HG02610 (cell line): Measurements from ENCODE around the gene ITPR2.

Experiments used
- ATAC-seq: cut with Tn5 transposase; IDR thresholded peaks from one replicate; pipeline ENCODE4 v1.9.1; 2021; ENCODE audit warnings: mild to moderate bottlenecking, moderate library complexity; ENCODE audit not compliant: unreplicated experiment

Gene ITPR2

DNA sequence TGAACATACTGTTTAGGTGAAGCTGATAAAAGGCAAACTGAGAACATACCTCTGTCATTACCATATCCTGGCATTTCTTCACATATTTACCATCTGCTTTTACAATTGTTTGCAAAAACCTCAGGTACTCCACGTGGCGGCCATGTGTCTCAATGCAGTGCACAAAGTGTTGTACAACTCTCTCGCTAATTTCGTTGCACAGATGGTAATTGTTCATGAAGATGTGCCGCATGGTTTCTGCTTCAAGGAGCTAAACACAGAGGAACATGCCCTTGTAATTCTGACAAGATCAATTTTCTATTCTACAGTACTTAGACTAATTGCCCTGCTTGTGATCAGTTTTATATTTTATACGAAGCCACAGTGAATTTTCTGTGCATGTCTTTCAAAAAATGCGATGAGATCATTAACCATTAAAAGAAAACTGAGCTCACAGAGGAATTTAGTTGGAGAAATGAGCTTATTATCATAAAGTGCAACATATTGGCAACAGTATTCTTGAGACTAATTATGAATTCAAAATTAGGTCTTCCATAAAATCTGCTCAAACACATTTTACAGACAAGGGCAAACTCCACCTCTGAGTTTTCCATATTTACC lies 233.8 kb downstream of the ITPR2 start:
- ATAC-seq: no peak

DNA sequence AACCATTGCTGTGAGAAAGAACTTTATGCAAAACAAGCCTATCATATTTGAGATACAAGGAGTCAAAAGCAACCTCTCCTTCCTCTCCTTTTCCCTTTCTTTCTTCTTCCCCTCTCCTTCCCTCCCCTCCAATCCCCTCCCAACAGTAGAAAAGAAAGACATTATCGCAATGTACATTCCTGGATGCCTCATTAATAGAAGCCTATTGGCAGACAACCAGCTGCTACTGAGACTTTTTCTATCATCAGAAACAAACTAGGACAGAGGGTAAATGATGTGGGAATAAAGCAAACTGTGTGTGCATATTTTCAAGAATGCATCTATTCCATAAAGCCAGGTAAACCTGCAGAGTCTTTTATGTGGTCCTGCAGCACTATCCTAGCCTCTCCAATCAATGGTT lies 237.2 kb downstream of the ITPR2 start:
- ATAC-seq: no peak

DNA sequence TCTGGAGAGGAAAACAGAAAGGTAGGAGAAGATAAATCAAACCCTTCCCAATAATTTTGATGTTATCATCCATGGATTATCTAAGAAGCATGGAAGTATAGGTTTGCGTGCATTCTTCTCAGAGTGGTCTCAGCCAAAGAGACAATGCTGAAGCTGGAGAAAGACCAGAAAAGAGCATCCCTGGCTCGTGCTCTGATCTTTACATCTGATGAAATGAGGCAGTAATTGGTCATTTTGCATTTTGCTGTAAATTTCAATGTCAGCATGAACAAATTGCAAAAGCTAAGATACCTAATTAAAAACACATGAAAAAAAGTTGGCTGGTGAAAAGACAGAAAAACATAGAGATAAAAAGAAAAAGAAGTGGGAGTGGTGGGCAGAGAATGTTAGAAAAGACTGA lies 252.4 kb downstream of the ITPR2 start:
- ATAC-seq: no peak

DNA sequence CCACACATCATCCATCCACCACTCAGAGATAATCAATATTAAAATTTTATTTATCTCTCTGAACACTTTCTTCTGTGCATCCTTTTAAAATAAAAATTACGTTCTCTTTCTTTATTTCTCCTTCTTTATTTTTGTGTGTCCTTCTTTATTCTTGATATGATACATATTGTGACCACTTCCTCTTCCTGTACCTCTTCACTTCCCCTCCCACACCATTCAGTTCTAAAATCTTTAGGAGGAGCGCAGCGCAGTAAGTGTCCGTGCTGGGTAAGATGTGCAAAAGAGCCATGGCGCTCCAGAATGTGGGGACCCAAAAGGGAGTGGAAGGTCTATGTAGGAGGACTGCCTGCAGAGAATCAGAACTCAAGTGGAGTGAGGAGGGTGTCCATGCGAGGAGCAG lies 256.7 kb downstream of the ITPR2 start:
- no peak for ATAC-seq

DNA sequence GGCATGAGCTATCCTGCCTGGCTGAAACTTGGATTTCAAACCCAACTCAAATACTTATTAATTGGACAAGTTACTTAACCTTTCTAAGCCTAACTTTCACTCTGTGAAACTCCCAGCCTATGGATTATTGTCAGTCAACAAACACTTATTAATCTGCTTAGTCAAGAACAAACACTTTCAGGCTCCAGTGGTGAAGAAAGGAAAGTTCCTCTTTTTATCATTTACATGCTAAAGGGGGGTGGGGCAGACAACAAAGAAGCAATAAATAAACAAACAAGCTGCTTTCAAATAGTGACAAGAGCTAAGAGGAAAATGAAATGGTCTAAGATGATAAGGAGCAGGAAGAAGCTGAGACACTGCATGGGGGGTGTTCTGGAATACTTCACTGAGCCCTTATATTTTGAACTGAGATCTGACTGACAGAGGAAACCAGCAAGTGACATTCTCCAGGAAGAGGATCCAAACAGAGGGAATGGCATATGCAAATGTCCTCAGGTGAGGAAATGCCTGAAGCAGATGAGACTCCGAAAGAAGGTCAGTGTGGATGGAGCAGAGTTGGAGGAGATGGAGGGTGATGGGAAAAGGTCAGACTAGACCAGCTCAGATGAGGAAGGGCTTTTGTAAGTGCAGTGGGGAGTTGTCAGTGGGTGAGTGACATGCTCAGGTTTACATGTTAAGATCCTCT lies 259.6 kb downstream of the ITPR2 start:
- ATAC-seq: no peak

DNA sequence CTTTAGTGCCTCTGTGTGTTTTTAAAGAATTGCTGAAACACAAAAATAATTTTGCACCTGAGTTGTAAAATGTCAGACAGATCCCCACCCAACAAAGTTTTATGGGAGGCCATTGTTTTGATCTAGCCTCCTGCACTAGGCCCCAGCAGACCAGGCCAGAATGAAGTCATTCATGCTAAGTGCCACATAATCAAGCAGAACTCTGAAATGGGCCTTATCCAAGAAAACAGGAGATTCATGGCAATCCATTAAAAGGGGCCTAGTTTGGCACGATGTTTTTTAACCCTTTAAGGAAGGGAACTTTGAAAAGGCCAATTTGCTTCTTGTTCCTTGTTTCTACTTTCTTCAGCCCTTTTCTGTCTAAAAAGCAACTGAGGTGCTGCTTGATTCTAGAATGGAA lies 260.9 kb downstream of the ITPR2 start:
- no peak for ATAC-seq

DNA sequence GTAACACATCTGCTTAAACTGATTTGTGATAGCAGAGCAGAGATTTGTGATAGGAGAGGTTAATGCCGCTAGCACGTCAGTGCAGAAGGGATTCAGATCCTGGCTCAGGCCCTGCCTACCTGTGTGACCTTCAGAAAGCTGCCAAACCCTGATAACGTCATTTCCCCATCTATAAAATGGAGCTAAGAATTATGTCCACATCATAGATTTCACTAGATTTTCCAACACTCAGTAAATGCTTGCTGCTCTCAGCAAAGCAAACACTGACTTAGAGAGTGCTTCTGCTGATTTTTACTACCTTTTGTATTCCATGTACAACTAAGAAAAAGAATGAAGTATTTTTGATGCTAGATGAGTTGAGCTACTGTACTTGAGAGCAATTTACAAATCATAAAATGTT lies 261.4 kb downstream of the ITPR2 start:
- no peak for ATAC-seq

DNA sequence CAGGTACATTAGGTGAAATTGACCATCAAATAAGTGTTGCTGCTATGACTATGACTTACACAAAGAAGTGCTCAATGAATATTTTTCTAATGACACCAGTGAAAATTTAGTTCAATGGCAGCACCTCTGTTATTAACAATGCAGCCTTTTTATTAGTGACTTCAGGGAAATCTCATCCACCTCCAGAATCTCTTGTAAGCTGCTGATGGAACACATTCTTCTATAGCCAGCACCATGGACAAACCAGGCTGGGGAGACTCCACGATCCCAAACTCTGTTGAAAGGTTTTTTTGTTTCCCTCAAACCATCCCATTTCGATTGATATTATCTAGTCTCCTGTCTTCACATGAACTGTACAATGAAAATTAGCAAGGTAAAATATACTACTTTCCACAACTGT lies 265.9 kb downstream of the ITPR2 start:
- ATAC-seq: no peak

DNA sequence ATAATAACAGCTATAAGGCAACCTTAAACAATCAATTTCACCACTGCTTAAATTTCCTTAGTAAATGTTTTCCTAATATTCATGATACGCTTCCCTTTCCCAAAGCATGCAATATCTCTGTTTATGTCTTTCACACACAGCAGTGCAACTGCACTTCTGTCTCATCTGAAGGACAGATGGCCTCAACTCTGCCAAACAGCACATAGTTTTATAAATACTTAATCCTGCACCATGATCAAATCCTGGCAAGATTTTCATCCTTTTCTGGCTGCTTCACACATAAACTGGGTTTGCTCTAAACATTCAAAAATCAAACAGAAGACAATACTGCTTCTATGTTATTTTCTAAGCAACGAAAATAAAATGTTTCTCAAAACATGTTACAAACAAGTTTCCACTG lies 266.3 kb downstream of the ITPR2 start:
- no peak for ATAC-seq

DNA sequence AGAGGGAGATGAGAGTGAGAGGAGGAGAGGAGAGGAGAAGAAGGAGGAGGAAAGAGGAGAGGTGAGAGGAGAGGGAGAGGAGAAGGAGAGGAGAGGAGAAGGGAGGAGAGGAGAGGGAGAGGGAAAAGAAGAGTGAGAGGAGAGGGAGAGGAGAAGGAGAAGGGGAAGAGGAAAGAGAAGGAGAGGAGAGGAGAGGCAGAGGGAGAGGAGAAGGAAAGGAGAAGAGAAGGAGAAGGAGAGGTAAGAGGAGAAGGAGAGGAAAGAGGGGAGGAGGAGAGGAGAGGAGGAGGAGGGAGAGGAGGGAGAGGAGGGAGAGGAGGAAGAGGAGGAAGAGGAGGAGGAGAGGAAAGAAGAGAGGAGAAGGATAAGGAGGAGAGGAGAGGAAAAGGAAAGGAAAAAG lies 266.8 kb downstream of the ITPR2 start:
- no peak for ATAC-seq

DNA sequence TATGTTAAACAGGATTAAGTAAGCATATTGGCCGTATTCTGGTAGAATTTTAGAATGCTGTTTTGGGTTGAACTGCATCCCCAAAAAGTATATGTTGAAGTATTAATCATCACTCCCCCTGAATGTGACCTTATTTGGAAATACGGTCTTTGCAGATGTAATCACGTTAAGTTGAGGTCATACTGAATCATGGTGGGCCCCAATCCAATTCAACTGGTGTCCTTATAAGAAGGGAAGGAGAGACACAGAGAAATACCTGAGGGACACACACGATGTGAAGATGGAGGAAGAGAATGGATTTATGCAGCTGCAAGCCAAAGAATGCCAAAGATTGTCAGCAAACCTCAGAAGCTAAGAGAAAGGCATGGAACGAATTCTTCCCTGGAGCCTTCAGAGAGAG lies 268.6 kb downstream of the ITPR2 start:
- ATAC-seq: no peak

DNA sequence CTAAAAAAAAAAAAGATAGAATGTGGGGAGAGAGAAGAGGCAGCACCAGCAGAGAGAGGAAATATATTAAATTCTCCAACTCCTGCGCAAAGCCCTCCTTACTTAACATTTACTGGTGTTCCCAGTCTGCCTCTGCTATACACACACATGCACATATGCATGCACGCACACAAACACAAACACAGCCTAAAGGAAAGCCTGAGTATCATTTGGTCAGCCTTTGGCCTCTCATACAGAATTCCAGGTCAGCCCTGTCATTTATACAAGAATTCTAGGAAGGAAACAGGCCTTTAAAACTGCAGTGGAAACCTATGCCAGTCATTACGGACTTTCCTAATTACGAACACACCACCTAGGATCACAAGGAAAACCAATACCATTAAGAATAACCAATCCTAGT lies 269.4 kb downstream of the ITPR2 start:
- no peak for ATAC-seq

DNA sequence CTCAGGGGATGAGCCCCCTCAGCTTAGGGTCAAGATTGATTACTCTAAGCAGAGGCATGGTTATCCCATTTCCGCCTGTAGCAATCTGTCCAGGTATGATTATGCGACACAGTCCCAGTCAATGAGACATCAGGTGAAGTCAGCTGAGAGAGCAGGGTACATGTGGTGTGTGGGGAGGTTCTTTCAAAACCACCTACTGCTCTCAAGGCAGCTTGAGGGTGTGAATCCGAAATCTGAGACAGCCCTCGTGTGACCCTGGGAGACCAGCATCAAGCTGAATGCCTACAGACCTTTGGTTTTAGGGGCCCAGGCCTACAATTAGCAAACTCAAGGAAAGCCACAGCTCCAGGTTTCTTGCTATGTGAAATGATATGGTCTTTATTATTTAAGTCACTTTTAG lies 275.7 kb downstream of the ITPR2 start:
- ATAC-seq: no peak

DNA sequence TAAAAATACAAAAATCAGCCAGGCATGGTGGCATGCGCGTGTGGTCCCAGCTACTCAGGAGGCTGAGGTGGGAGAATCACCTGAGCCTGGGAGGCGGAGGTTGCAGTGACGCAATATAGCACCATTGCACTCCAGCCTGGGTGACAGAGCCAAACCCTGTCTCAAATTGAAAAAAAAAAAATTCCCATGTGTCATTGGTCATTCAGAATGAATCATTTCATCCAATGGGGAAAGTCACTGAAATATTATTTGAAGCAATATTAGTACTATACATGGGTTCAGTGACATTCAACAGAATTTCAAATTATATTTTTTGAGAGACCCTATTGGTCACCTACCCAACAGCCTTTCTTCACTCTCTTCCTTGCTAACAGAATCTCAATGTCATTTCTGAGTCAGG lies 276.1 kb downstream of the ITPR2 start:
- ATAC-seq: no peak

DNA sequence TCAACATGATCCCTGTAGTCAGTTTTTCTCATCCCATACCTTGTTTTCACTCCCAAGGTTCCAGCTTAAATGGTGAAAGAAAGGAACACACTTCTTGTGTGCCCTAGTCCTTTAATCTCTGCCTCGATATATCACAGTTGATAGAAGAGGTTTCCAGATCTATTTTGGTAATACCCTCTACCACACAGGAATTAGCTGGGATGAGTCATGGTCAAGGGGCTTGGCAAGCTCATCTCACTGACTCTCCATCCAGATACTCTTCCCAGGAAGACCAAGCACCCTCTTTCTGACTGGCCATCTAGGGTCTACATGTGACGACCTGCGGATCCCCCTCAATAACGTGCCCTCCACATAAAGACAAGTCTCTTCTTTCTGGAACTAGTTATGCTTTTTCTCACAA lies 277.9 kb downstream of the ITPR2 start:
- ATAC-seq: no peak

DNA sequence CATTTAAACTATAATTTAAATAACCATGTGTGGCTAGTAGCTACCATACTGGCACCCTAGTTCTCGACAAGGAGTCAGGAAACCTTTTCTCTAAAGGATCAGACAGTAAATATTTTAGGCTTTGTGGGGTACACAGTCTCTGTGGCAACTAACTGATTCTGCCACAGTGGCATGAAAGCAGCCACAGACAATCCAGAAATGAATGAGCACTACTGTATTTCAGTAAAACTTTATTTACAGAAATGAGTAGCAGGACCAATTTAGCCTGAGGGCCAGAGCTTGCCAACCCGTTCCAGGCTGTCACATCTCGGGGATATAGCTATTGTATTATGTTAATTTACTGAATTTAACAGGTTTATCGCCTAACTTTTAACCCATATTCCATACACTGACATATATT lies 278.7 kb downstream of the ITPR2 start:
- ATAC-seq: peak; percentile 51

DNA sequence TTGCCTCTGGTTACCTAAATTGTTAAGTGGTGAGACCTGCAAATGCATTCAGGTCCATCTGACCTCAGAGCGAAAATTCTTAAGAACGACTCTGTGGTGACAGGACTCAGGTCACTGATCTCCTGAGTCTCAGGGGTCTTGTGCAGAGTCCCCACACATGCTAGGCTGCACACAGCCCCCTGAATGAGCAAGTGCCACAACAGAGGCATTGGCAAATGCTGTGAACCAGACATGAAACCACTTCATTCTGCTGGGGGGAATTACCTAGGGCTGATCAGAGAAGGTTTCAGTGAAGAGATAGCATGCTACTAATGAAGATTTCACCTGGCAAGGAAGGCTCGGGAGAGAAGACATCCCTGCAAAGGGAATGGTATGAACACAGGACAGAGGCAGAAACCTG lies 281.6 kb downstream of the ITPR2 start:
- peak; percentile 53 for ATAC-seq

DNA sequence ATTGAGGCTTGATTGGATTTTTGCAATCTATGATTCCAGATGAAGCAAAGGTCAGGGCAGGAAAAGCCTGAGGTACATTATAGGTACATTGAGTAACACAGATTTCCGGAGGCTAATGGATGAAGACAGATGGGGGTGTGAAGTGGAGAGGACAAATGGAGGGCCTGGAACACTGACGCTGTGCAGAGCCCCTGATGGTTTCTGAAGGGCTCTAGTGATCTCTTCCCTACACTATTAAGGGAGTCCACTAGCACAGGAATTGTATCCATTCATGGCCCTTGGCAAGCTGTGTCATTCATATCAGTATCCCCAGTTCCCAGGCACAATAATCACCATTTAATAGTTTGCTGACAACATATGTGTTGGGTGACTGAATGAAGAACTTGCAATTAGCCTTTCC lies 284.8 kb downstream of the ITPR2 start:
- no peak for ATAC-seq

DNA sequence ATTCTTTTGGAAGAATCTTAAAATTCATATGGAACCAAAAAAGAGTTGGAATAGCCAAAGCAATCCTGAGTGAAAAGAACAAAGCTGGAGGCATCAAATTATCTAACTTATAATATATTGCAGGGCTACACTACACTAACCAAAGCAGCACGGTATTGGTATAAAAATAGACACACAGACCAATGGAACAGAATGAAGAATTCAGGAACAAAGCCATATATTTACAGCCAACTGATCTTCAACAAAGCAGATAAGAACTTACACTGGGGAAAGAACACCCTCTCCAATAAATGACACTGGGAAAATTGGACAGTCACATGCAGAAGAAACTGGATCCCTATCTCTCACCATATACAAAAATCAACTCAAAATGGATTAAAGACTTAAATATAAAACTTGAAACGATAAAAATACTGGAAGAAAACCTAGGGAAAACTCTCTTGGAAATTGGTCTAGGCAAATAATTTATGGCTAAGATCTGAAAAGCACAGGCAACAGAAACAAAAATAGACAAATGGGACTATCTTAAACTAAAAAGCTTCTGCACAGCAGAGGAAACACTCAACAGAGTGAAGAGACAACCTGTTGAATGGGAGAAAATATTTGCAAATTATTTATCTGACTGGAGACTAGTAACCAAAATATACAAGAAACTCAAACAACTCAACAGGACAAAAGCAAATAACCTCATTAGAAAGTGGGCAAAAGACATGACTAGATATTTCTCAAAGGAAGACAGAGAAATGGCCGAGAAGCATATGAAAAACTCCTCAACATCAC lies 286.3 kb downstream of the ITPR2 start:
- ATAC-seq: no peak

DNA sequence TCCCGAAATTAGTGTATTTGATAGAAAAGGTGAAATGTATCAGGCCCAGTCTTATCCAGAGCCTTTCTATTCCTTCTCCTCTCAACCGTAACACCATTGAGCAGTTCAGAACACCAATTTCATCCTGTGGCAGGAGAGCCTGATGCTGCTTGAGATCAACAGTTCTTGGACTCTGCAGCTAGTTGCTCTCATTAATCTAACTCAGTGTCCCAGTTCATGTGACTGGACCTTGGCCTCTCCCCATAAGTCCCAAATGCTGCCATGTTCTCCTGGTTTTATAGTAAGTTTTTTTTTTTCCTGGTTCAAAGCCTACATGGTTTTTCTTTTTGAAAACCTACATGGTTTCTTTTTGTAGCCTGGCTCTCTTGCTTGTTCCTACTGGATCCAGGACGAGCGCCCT lies 293.9 kb downstream of the ITPR2 start:
- ATAC-seq: no peak

DNA sequence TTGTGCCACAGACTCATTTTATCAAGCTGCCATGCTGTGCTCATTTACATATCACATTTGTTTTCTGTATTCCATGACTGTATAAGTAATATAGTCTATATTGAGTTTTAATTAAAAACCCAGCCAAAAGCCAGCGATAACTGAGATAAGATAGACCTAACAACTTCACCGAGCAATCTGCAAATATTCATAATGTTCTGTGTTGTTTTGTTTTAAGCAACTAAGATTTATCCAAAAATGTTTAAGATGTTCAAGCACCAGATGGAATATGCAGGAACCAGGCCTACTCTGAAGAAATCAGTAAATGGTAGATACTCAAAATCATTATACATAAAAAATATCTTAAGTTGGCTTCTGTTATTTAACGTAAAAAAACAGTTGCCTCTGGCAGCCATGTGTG lies 295.3 kb downstream of the ITPR2 start:
- ATAC-seq: no peak

DNA sequence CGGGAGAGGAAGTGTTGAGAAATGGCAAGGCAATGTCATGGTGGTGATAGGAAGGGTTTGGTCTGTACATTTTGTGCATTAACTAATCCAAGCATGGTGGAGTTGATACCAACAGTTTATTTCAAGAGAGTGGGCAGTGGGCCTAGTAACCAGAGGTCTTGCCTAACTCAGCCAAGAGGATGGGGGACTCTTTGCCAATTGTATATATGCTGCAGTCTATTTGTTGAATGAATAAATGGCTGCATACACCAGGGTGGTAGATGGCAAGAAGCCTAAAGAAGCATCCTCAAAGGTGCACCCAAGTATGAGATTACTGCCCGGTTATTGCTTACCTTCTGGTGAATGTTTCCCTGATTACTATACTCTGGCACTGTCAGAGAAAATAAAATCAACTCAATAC lies 295.9 kb downstream of the ITPR2 start:
- no peak for ATAC-seq
